ENCODE results near the gene SYNC.
"Not testable (repeated sequence)": the region's sequence is repeated elsewhere in the genome, so short reads cannot be mapped to it uniquely, and the experiment has no call there.

Gene SYNC

DNA sequence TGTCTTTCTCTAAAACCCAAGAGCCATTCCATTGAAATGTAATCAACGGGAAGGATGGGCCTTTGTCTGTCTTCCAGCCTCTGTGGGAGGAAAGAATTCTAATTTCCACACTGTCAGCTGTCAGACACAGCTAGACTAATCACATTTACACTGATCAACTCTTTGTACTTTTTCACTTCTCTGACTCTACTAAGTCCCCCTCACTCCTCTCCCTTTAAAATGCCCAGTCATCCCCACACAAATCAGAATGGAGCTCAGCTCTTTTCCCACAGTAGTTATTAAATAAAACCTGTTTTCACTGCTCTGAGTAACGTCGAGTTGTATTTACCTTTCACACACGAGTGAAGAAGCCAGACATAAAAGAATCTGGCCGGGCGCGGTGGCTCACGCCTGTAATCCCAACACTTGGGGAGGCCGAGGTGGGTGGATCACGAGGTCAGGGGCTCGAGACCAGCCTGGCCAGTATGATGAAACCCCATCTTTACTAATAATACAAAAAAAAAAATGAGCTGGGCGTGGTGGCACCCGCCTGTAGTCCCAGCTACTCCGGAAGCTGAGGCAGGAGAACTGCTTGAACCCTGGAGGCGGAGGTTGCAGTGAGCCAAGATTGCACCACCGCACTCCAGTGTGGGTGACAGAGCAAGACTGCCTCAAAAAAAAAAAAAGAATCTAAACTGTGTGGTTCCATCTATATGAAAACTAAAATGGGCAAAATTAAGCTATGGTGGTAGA is 65.5 kb downstream of the SYNC start:
- DNase-seq (ENCODE audit: low read depth) = no peak
- H3K4me3 ChIP-seq (ENCODE audit: low read length) = no peak overlapping the region
- TF ChIP-seq, protein P1, sequence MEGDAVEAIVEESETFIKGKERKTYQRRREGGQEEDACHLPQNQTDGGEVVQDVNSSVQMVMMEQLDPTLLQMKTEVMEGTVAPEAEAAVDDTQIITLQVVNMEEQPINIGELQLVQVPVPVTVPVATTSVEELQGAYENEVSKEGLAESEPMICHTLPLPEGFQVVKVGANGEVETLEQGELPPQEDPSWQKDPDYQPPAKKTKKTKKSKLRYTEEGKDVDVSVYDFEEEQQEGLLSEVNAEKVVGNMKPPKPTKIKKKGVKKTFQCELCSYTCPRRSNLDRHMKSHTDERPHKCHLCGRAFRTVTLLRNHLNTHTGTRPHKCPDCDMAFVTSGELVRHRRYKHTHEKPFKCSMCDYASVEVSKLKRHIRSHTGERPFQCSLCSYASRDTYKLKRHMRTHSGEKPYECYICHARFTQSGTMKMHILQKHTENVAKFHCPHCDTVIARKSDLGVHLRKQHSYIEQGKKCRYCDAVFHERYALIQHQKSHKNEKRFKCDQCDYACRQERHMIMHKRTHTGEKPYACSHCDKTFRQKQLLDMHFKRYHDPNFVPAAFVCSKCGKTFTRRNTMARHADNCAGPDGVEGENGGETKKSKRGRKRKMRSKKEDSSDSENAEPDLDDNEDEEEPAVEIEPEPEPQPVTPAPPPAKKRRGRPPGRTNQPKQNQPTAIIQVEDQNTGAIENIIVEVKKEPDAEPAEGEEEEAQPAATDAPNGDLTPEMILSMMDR (conservative IDR thresholded peaks at IDR 0.05; ENCODE audit: low read length) = no peak

DNA sequence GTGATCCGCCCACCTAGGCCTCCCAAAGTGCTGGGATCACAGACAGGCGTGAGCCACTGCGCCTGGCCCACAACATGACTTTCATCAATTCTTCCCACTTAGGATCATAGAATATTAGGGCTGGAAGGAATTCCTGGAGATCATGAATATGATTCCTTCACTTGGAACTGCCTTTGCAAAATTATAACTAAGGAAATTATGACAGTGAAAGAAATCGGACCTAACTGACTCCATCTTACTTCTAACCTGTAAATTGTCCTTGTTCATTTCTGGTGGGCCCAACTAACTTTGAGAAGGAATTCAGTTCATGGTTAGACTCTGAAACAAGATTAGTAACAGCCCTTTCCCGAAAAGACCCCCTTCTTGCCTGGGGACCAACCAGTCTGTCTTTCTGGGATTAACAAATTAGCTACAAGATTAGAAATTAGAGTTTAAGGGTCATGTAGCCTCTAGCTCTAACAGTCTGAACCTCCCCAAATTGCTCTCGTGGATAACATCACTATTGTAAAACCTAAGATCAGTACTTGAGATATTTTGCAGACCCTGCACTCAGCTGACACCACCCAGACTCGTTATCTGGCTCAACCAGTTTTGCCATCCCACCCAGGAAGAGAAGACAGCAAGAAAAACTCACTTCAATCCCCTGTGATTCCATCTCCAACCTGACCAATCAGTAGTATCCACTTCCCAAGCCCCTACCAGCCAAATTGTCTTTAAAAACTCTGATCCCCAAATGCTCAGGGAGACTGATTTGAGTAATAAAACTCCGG is 66.9 kb downstream of the SYNC start:
- DNase-seq (ENCODE audit: low read depth) = no peak
- no peak overlapping the region for H3K4me3 ChIP-seq (ENCODE audit: low read length)
- TF ChIP-seq, protein P1 (conservative IDR thresholded peaks at IDR 0.05; ENCODE audit: low read length) = no peak

DNA sequence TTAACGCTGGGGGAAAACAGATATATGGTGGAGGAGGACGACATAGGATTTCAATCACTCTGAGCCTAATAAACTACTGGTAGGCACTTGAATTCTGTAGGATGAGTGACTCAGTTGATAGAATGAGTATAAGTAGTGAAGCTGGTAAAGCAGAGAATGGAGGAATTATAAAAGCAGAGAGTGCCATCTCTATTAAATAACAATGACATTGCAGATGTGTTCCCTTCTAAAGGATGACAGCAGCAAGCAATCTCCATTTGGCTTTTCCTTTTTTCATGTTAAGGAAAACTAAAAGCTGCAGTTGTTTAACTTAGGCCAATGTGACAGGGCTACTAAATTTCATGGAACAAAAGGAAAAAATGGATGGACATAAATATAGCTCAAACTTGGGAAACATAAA is 69.7 kb downstream of the SYNC start:
- no peak for DNase-seq (ENCODE audit: low read depth)
- TF ChIP-seq, protein P1 (conservative IDR thresholded peaks at IDR 0.05; ENCODE audit: low read length) = no peak
- no peak overlapping the region for H3K4me3 ChIP-seq (ENCODE audit: low read length)

DNA sequence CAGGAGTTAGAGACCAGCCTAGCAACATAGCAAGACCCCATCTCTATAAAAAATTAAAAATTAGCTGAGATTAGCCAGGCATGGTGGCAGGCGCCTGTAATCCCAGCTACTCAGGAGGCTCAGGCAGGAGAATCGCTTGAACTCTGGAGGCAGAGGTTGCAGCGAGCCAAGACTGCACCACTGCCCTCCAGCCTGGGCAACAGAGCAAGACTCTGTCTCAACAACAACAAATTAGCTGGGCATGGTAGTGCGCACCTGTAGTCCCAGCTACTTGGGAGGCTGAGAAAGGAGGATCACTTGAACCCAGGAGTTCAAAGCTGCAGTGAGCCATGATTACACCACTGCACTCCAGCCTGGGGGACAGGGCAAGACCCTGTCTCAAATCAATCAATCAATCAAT is 72.4 kb downstream of the SYNC start:
- not testable (repeated sequence) for H3K4me3 ChIP-seq (ENCODE audit: low read length); DNase-seq (ENCODE audit: low read depth)
